Hepatocyte (in vitro differentiated cells): ENCODE results near the gene TTYH2.

Experiments
- CTCF ChIP-seq: fragments of 200-600 bp; sonication (generic); IDR thresholded peaks from 2 replicates; pipeline ENCODE4 v1.5.1; 2016; ENCODE audit warnings: antibody characterized with exemption, mild to moderate bottlenecking; ENCODE audit not compliant: poor library complexity
- EZH2 ChIP-seq: fragments of 200-600 bp; sonication (generic); IDR thresholded peaks from 2 replicates; pipeline ENCODE4 v1.6.1; 2016; ENCODE audit warnings: antibody characterized with exemption, mild to moderate bottlenecking, borderline replicate concordance

- no peak for TF ChIP-seq CTCF
- no peak for TF ChIP-seq EZH2
Observed at GRCh38 chr17:74194682-74195081, 18.7 kb upstream of the TTYH2 start.
